Thyroid gland (tissue), 4 donors: Measurements from ENCODE around the gene P2RY13. TPM values are rescaled to one million over a fixed set of nuclear protein-coding genes. Genes with fewer than 3 reads are reported as not detected.

Source experiments
- DNase-seq, 2 donors: peaks; one replicate each; pipeline ENCODE4 v3.0.0-alpha.2; 2019
- H3K27ac ChIP-seq, 3 donors: fragments of 200-600 bp; sonication (generic); 1 replicate in 2 of 3; 2 replicates in 1 of 3; pipeline ENCODE4 v1.5.1; 2016 to 2019; ENCODE audit warnings: mild to moderate bottlenecking in 1 of 3, moderate library complexity in 1 of 3
- H3K27me3 ChIP-seq: fragments of 200-600 bp; sonication (generic); one replicate; pipeline ENCODE4 v1.5.1; 2019
- H3K36me3 ChIP-seq, 2 donors: fragments of 200-600 bp; sonication (generic); one replicate each; pipeline ENCODE4 v1.5.1; 2016 to 2019
- H3K4me1 ChIP-seq, 2 donors: fragments of 200-600 bp; sonication (generic); one replicate each; pipeline ENCODE4 v1.5.1; 2017 to 2019
- H3K4me3 ChIP-seq, 3 donors: fragments of 200-600 bp; sonication (generic); replicated peaks in 1 of 3; 1 replicate in 2 of 3; 2 replicates in 1 of 3; pipeline ENCODE4 v1.5.1; 2016; ENCODE audit warnings: mild to moderate bottlenecking in 1 of 3
- H3K9me3 ChIP-seq: fragments of 200-600 bp; sonication (generic); one replicate; pipeline ENCODE4 v1.5.1; 2017
- CTCF ChIP-seq, 6 experiments: fragments of 200-600 bp in 3 of 6; fragments of 450-650 bp in 3 of 6; sonication (generic) in 3 of 6; IDR thresholded peaks; one replicate each; pipeline ENCODE4 v1.5.1; 2016 to 2019; ENCODE audit warnings: antibody characterized with exemption in 6 of 6, mild to moderate bottlenecking in 2 of 6, inconsistent platforms in 1 of 6, moderate library complexity in 1 of 6
- POLR2A ChIP-seq, 2 donors: fragments of 450-650 bp; IDR thresholded peaks; one replicate each; pipeline ENCODE4 v1.6.1; 2017; ENCODE audit warnings: antibody characterized with exemption in 2 of 2, mild to moderate bottlenecking in 2 of 2, moderate library complexity in 1 of 2
- WGBS, 2 donors: methylation state at CpG; one replicate each; pipeline ENCODE4 v1.1.5; 2017; 5-methylcytosine and 5-hydroxymethylcytosine counted together
- intact Hi-C: fragments of 100-400 bp; cut with DNase I; formaldehyde crosslinking; loops from one replicate; pipeline ENCODE4 v1.15.1; 2023
- total RNA-seq, 4 donors: library from RNA; depleted of rRNA; stranded (reverse); fragments of >200 nt; gene quantifications; one replicate each; pipeline ENCODE4 v1.2.3, GENCODE V29; 2016

The P2RY13 gene
- total RNA-seq, 4 donors from 2014 or later, result 0.63 to 1.8 (median 0.89) TPM

- Histone ChIP-seq H3K4me1 (no peaks in the 10 kb centered on the region), H3K36me3 (no peaks in the 10 kb centered on the region), H3K27ac (no peak overlapping the region), H3K9me3 (no peaks in the 10 kb centered on the region), H3K4me3 (no peak overlapping the region), H3K27me3 (no peaks in the 10 kb centered on the region)
- WGBS, 2 donors, result 96 to 97% methylated on average over 2 of the region's 2 CpGs
- TF ChIP-seq POLR2A (IDR thresholded peaks at IDR 0.05), result no peak
- TF ChIP-seq CTCF (IDR thresholded peaks at IDR 0.05), result no peak
- intact Hi-C loops, result no loop called here
- no peak for DNase-seq
These were observed 15.2 kb downstream of the P2RY13 start for GRCh38 chr3:151314137-151314536.

- no peak overlapping the region for H3K27ac ChIP-seq
- no peaks in the 10 kb centered on the region for H3K27me3 ChIP-seq
- no peak overlapping the region for H3K4me3 ChIP-seq
- TF ChIP-seq POLR2A (IDR thresholded peaks at IDR 0.05) (no peak), CTCF (IDR thresholded peaks at IDR 0.05) (no peak)
- DNase-seq, result no peak
- 88 to 93% methylated on average over 3 of the region's 3 CpGs for WGBS, 2 donors
- no peaks in the 10 kb centered on the region for H3K4me1 ChIP-seq
- H3K36me3 ChIP-seq, result no peaks in the 10 kb centered on the region
- intact Hi-C loops, result no loop called here
- H3K9me3 ChIP-seq, result no peaks in the 10 kb centered on the region
These were observed 16.4 kb downstream of the P2RY13 start for GRCh38 chr3:151312972-151313371.

GRCh38 chr3:151309566-151309965 lies 19.8 kb downstream of the P2RY13 start:
- H3K36me3 ChIP-seq, result no peaks in the 10 kb centered on the region
- H3K9me3 ChIP-seq, result no peaks in the 10 kb centered on the region
- H3K4me3 ChIP-seq, result no peak overlapping the region
- H3K27me3 ChIP-seq, result no peaks in the 10 kb centered on the region
- WGBS, 2 donors, result 94 to 98% methylated on average over 2 of the region's 2 CpGs
- no peak for DNase-seq
- no peak for TF ChIP-seq CTCF (IDR thresholded peaks at IDR 0.05)
- no peak for TF ChIP-seq POLR2A (IDR thresholded peaks at IDR 0.05)
- intact Hi-C loops, result no loop called here
- peaks cover 0 to 7% of the 10 kb centered on the region in 2 donors for H3K4me1 ChIP-seq
- no peak overlapping the region for H3K27ac ChIP-seq

GRCh38 chr3:151307583-151308488 lies 21.5 kb downstream of the P2RY13 start:
- Histone ChIP-seq H3K4me3 (no peak overlapping the region), H3K27me3 (no peaks in the 10 kb centered on the region), H3K9me3 (no peaks in the 10 kb centered on the region), H3K4me1 (peaks cover 0 to 7% of the 10 kb centered on the region in 2 donors), H3K36me3 (no peaks in the 10 kb centered on the region), H3K27ac (no peak overlapping the region)
- 89 to 96% methylated on average over 1 of the region's 1 CpG for WGBS, 2 donors
- intact Hi-C loops, result no loop called here
- DNase-seq, result no peak
- TF ChIP-seq POLR2A (IDR thresholded peaks at IDR 0.05) (no peak), CTCF (IDR thresholded peaks at IDR 0.05) (no peak)

- no peak for TF ChIP-seq POLR2A (IDR thresholded peaks at IDR 0.05)
- TF ChIP-seq CTCF (IDR thresholded peaks at IDR 0.05), result no peak
- intact Hi-C loops, result no loop called here
- peaks cover 0 to 7% of the 10 kb centered on the region in 2 donors for H3K4me1 ChIP-seq
These were observed 22.2 kb downstream of the P2RY13 start for GRCh38 chr3:151307131-151307530.

More at GRCh38 chr3:151307131-151307530, 22.2 kb downstream of the P2RY13 start:
- Histone ChIP-seq H3K36me3 (no peaks in the 10 kb centered on the region), H3K27ac (no peak overlapping the region), H3K27me3 (no peaks in the 10 kb centered on the region), H3K9me3 (no peaks in the 10 kb centered on the region), H3K4me3 (no peak overlapping the region)
- DNase-seq, result no peak
